Measurements from ENCODE around the gene ATG16L1. TPM values are rescaled to one million over a fixed set of nuclear protein-coding genes. Genes with fewer than 3 reads are reported as not detected.

ATG16L1 gene
- total and polyA plus RNA-seq, 8 donors, result 7.6 to 71.9 (median 10.9) TPM

- intact Hi-C loops (cut with DNase I; ENCODE audit: low total_unique reads), result no loop called here
- TF ChIP-seq POLR2A (IDR thresholded peaks at IDR 0.05), result no peak
- no peak for TF ChIP-seq EP300 (IDR thresholded peaks at IDR 0.05)
- TF ChIP-seq POLR2AphosphoS5 (IDR thresholded peaks at IDR 0.05), result no peak
- no peak for TF ChIP-seq CTCF (IDR thresholded peaks at IDR 0.05)
- Histone ChIP-seq H3K4me1 (peaks cover 0 to 16% (median under 1%) of the 10 kb centered on the region in 4 donors), H3K27ac (no peak overlapping the region), H3K4me3 (no peak overlapping the region), H3K36me3 (peaks cover 0 to 66% (median 28%) of the 10 kb centered on the region in 4 donors), H3K27me3 (no peaks in the 10 kb centered on the region), H3K9me3 (peaks cover 5 to 15% (median 12%) of the 10 kb centered on the region in 4 donors)
- no peak for DNase-seq
- WGBS, 5 donors, result 88 to 95% (median 90%) methylated on average over 19 to 50 of the region's 50 CpGs
Measured at GRCh38 chr2:233204286-233204936, 47.1 kb upstream of the ATG16L1 start.

- Histone ChIP-seq H3K4me1 (peaks cover 9 to 34% (median 17%) of the 10 kb centered on the region in 4 donors), H3K9me3 (peaks cover 0 to 3% (median 2%) of the 10 kb centered on the region in 4 donors), H3K36me3 (peaks cover 0 to 36% (median 15%) of the 10 kb centered on the region in 4 donors), H3K27me3 (no peaks in the 10 kb centered on the region), H3K4me3 (no peak overlapping the region), H3K27ac (no peak overlapping the region)
- intact Hi-C loops (cut with DNase I; ENCODE audit: low total_unique reads), result no loop called here
- no peak for DNase-seq
- 74 to 81% (median 75%) methylated on average over 6 to 10 of the region's 10 CpGs for WGBS, 5 donors
- TF ChIP-seq CTCF (IDR thresholded peaks at IDR 0.05) (no peak), POLR2A (IDR thresholded peaks at IDR 0.05) (no peak), EP300 (IDR thresholded peaks at IDR 0.05) (no peak), POLR2AphosphoS5 (IDR thresholded peaks at IDR 0.05) (no peak)
Measured at GRCh38 chr2:233208382-233209116, 42.9 kb upstream of the ATG16L1 start.

DNA sequence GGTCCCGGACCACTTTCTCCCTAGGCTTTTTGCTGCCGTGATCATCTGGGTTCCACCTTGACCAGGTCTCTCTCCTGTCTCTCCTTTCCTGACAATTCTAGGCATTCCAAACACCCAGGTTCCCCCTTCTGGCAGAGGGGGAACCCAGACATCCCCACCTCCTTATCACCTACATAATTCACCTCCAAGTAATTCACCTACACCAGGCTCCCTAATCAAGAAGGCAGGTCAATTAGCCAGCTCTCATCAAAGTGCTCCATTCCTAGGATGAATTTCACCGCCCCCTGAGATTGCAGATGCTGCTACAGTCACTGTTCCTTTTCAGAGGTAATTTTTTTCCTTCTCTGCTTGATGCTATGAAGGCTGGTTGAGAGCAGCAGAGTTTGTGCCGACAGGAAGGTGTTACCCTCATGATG is 42.3 kb upstream of the ATG16L1 start:
- no peaks in the 10 kb centered on the region for H3K27me3 ChIP-seq

More for the DNA sequence above, 42.3 kb upstream of the ATG16L1 start:
- Histone ChIP-seq H3K4me1 (peaks cover 9 to 34% (median 17%) of the 10 kb centered on the region in 4 donors), H3K4me3 (no peak overlapping the region), H3K9me3 (no peaks in the 10 kb centered on the region), H3K36me3 (peaks cover 0 to 32% (median 12%) of the 10 kb centered on the region in 4 donors), H3K27ac (no peak overlapping the region)
- 61 to 72% (median 68%) methylated on average over 4 of the region's 4 CpGs for WGBS, 5 donors
- intact Hi-C loops (cut with DNase I; ENCODE audit: low total_unique reads), result no loop called here
- TF ChIP-seq POLR2A (IDR thresholded peaks at IDR 0.05) (no peak), POLR2AphosphoS5 (IDR thresholded peaks at IDR 0.05) (no peak), EP300 (IDR thresholded peaks at IDR 0.05) (no peak), CTCF (IDR thresholded peaks at IDR 0.05) (no peak)
- DNase-seq, result no peak
